ENCODE measurements around the gene CATSPERD. TPM values are rescaled to one million over a fixed set of nuclear protein-coding genes. Genes with fewer than 3 reads are reported as not detected.
"Not testable (repeated sequence)": the region's sequence is repeated elsewhere in the genome, so short reads cannot be mapped to it uniquely, and the experiment has no call there.

CATSPERD gene
- total RNA-seq, 1 donor from 2014 or later: not detected

DNA sequence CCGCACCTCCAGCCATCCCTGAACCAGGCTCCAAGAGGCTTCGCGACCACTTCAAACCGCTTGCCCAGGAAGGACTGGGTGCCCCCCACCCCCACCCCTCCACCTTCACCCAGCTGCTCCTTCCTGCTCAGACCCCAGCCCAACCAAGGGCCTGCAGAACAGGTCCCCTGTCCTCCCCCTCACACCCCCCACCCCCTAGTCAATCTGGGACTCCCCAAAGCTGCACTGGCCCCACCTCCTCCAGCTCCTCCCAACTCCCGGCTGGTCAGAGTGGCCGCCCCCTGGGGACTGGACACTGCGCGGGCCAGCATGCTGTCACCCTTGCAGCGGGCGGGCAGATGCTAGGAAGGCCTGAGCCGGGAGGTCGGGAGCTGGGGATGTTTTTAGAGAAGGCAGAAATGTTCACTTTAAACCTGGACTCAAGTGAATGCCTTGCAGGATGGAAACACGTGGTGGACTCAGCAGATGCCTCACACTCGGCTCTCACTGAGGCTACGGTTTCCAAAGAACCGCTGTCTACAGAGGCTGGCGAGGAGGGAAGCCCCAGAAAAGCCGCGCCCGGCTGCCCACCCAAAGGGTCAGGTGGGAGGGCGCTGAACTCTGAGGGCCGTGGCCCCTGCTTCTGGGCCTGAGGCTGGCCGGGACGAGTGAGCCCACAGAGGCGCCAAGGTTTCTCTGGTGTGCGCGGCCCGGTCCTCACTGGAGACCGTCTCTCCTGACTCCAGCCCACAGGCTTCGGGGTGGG, 22.4 kb upstream of the CATSPERD start:
- H3K27ac Mint-ChIP-seq: no peak overlapping the region
- H3K27me3 Mint-ChIP-seq: no peaks in the 10 kb centered on the region
- no peak overlapping the region for H3K4me3 Mint-ChIP-seq
- no peak for DNase-seq
- intact Hi-C loops (cut with micrococcal nuclease): no loop called here
- H3K36me3 Mint-ChIP-seq (ENCODE audit: low read depth): peaks cover 46% of the 10 kb centered on the region
- H3K4me1 Mint-ChIP-seq: peaks cover 4% of the 10 kb centered on the region
- H3K9me3 Mint-ChIP-seq: no peaks in the 10 kb centered on the region

DNA sequence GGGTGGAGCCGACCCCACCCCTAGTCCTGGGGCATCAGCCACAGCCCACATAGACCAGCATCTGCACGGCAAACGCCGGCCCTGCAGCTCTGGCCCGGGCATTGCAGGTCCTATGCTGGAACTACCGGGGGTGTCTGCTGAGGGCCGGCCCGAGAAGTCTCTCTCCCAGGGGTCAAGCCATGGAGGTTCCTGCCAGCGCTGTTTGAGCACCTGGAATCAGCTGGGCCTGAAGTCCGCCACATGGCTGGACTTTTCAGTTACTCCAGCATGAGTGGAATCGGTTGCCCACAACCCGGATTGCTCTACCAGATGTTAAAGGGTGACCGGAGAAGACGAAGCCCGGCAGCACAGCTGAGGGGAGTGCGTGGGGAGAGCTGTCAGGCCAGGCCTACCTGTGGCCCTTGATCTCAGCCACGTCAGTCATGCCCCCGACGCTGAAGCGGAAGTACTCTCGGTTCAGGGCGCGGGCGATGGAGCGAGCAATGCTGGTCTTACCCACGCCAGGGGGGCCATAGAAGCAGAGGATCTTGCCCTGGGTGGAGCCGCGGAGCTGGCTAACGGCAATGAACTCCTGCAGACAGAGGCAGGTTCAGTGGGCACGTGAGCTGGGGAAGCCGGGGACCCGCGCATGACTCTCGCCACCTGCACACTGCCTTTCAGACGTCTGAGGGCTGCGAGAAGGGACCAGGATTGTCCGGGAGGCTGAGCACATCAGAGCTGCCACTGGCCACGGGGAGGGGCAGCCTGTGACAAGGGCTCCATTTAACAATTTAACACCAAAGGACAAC, 21.6 kb upstream of the CATSPERD start:
- no peaks in the 10 kb centered on the region for H3K27me3 Mint-ChIP-seq
- no peak overlapping the region for H3K4me3 Mint-ChIP-seq
- no peak for DNase-seq
- no peaks in the 10 kb centered on the region for H3K9me3 Mint-ChIP-seq
- H3K36me3 Mint-ChIP-seq (ENCODE audit: low read depth): peaks cover 50% of the 10 kb centered on the region
- intact Hi-C loops (cut with micrococcal nuclease): no loop called here
- no peak overlapping the region for H3K27ac Mint-ChIP-seq
- H3K4me1 Mint-ChIP-seq: peaks cover 1% of the 10 kb centered on the region

GRCh38 chr19:5700455-5701092, 19.9 kb upstream of the CATSPERD start:
- intact Hi-C loops (cut with micrococcal nuclease): no loop called here
- peaks cover 41% of the 10 kb centered on the region for H3K36me3 Mint-ChIP-seq (ENCODE audit: low read depth)
- peak overlapping the region; percentile 20 for H3K27ac Mint-ChIP-seq
- H3K4me3 Mint-ChIP-seq: no peak overlapping the region
- DNase-seq: no peak
- no peaks in the 10 kb centered on the region for H3K27me3 Mint-ChIP-seq
- no peaks in the 10 kb centered on the region for H3K9me3 Mint-ChIP-seq
- H3K4me1 Mint-ChIP-seq: no peaks in the 10 kb centered on the region

GRCh38 chr19:5702053-5702410, 18.4 kb upstream of the CATSPERD start:
- DNase-seq; H3K9me3 Mint-ChIP-seq; H3K4me1 Mint-ChIP-seq; H3K27ac Mint-ChIP-seq; H3K27me3 Mint-ChIP-seq; H3K4me3 Mint-ChIP-seq; intact Hi-C loops (cut with micrococcal nuclease): not testable (repeated sequence)
- peaks cover 44% of the 10 kb centered on the region for H3K36me3 Mint-ChIP-seq (ENCODE audit: low read depth)

DNA sequence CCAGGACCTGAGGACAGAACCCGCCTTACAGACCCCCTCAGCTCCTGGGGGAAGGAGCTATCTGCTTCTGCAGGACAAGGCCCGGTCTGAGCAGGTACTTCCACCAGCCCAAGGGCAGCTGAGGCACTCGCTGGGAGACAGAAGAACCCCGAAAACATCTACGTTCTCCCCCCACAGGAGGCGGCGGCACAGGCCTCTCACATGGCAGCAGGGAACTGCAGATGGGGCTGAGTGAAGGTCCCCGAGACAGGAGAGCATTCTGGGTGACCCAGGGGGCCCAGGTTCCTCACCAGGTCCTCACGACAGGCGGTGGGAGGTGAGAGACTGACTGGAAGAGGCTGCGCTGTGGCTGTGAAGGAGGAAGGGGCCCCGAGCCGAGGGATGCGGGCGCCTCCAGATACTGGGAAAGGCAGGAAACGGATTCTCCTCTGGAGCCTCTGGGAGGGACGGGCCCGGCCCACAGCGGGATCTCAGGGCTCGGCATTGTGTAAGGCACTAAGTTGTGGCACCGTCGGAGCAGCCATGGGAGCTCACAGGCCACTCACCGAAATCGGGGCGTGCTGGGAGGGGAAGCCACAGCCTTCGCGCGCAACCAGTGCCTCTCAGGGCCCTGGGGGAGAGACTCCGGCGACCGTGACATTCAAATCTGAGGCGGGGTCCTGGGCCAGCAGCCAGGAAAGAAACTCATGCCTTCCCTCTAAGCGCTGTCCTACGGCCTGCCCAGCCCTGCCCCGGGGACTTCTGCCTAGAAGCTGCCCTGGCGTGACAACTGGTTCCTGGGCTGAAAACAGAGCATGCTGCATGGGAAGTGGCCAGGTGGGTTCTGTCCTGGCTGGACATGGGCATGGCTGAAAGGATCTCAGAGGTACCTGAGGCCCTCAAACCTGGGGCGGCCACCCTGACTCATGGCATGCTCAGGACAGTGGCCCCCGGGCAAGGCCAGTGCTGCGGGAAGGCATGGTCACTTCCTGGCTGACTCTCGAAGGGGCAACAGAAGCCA, 16.3 kb upstream of the CATSPERD start:
- no peak overlapping the region for H3K4me3 Mint-ChIP-seq
- no peak overlapping the region for H3K27ac Mint-ChIP-seq
- no peaks in the 10 kb centered on the region for H3K27me3 Mint-ChIP-seq
- H3K36me3 Mint-ChIP-seq (ENCODE audit: low read depth): peaks cover 41% of the 10 kb centered on the region
- no peaks in the 10 kb centered on the region for H3K9me3 Mint-ChIP-seq
- no peak for DNase-seq
- no peaks in the 10 kb centered on the region for H3K4me1 Mint-ChIP-seq
- intact Hi-C loops (cut with micrococcal nuclease): no loop called here

DNA sequence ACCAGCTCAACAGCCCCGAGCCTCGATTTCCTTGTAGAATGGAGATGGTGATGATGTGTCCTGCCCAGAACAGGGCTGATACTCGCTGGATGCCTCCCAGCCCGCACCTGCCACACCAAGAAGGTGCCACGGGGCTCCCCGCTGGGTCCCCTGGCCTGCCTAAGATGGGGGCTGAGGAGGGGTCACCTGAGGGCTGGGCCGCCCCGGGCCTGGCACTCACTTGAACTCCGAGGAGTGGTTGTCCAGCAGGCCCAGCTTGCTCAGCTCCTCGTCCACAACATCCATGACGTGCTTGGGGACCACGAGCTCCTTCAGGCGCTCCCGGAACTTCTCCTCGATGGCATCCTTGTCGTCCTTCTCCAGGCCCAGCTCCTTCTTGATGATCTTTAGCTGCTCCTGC, 14.9 kb upstream of the CATSPERD start:
- H3K4me3 Mint-ChIP-seq: no peak overlapping the region
- peaks cover 44% of the 10 kb centered on the region for H3K36me3 Mint-ChIP-seq (ENCODE audit: low read depth)
- H3K9me3 Mint-ChIP-seq: no peaks in the 10 kb centered on the region
- H3K27ac Mint-ChIP-seq: no peak overlapping the region
- no peak for DNase-seq
- intact Hi-C loops (cut with micrococcal nuclease): no loop called here
- no peaks in the 10 kb centered on the region for H3K4me1 Mint-ChIP-seq
- no peaks in the 10 kb centered on the region for H3K27me3 Mint-ChIP-seq

DNA sequence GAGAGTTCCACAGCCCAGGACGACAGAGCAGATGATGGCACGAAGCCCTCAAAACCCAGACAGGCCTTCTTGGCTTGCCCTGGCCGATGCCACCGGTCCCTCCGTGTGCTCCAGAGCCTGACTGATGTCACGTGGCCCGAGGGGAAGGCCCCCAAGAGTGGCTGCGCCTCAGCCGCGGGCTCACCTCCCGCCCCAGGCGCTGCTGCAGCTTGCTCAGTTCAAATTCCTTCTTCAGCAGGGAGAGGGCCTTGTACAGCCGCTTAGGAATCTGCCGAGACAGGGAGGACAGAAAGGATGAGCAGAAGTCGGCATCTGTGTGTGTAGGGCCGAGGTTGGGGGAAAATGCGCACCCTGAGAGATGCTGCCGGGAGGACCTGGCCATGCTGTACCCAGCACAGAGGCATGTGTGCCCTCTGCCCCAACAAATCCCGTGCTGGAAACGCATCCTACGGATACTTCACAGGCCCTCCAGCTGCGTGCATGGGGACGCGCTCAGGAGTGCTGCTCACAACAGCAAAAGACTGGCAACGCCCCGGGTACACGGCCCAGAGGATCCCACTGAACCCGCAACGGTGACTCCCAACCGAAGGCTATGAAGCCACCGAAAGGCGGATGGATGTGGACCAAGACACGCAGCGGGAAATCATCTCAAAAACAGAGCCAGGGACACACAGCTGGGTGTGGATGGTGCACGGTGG, 13.4 kb upstream of the CATSPERD start:
- Mint-ChIP-seq H3K4me1 (no peaks in the 10 kb centered on the region), H3K4me3 (no peak overlapping the region), H3K27me3 (no peaks in the 10 kb centered on the region), H3K9me3 (no peaks in the 10 kb centered on the region), H3K36me3 (ENCODE audit: low read depth) (peaks cover 44% of the 10 kb centered on the region), H3K27ac (no peak overlapping the region)
- intact Hi-C loops (cut with micrococcal nuclease): no loop called here
- no peak for DNase-seq

- H3K9me3 Mint-ChIP-seq: no peaks in the 10 kb centered on the region
- H3K36me3 Mint-ChIP-seq (ENCODE audit: low read depth): peaks cover 48% of the 10 kb centered on the region
- no peaks in the 10 kb centered on the region for H3K27me3 Mint-ChIP-seq
Observed at GRCh38 chr19:5707576-5708575, 12.6 kb upstream of the CATSPERD start.

GRCh38 chr19:5711025-5711424, 9.4 kb upstream of the CATSPERD start:
- Mint-ChIP-seq H3K9me3 (no peaks in the 10 kb centered on the region), H3K4me3 (no peak overlapping the region), H3K27me3 (no peaks in the 10 kb centered on the region), H3K27ac (no peak overlapping the region), H3K4me1 (peaks cover 3% of the 10 kb centered on the region), H3K36me3 (ENCODE audit: low read depth) (peaks cover 49% of the 10 kb centered on the region)
- intact Hi-C loops (cut with micrococcal nuclease): no loop called here
- no peak for DNase-seq

More at GRCh38 chr19:5707576-5708575, 12.6 kb upstream of the CATSPERD start:
- intact Hi-C loops (cut with micrococcal nuclease): no loop called here
- no peak for DNase-seq
- no peak overlapping the region for H3K27ac Mint-ChIP-seq
- H3K4me3 Mint-ChIP-seq: no peak overlapping the region
- no peaks in the 10 kb centered on the region for H3K4me1 Mint-ChIP-seq

DNA sequence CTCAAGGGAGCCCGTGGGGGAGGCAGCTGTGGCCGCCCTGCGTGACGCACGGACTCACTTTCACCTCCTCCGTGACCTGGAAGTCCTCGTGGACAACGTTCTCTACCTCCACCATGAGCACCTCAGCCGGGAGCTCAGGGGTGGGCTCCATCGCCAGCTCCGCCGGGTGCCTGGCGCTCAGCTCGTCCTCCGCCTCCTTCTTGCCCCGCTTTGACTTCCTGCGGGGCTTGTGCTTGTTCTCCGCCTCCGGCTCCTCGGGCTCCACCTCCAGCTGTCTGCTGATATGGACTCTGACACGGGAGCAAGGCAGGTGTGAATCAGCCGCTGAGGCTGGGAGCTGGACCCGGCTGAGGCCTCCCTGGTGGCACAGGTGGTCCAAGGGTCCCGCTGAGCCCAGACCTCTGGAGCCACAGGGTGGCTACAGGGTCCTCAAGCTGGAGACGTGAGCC, 8.7 kb upstream of the CATSPERD start:
- Mint-ChIP-seq H3K36me3 (ENCODE audit: low read depth) (peaks cover 46% of the 10 kb centered on the region), H3K27ac (no peak overlapping the region), H3K4me3 (no peak overlapping the region), H3K27me3 (no peaks in the 10 kb centered on the region), H3K9me3 (no peaks in the 10 kb centered on the region), H3K4me1 (peaks cover 3% of the 10 kb centered on the region)
- no peak for DNase-seq
- intact Hi-C loops (cut with micrococcal nuclease): no loop called here

DNA sequence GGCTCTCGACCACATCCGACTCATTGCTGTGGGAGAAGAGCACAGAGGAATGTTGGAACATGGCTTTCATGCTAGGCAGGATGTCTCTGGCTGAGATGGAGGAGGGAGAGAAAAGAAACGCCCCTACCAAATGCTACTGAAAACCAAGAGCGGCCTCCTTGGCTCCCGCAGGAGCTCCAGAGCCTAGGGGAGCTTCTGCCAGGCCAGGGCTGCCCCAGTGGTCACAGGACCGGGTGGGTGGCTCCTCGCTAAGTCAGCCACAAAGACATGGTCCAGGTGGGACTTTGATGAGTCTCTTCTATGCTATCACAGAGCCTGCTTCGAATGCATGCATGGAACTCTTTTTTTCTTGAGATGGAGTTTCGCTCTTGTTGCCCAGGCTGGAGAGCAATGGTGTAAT, 7.2 kb upstream of the CATSPERD start:
- intact Hi-C loops (cut with micrococcal nuclease): no loop called here
- H3K9me3 Mint-ChIP-seq: no peaks in the 10 kb centered on the region

DNA sequence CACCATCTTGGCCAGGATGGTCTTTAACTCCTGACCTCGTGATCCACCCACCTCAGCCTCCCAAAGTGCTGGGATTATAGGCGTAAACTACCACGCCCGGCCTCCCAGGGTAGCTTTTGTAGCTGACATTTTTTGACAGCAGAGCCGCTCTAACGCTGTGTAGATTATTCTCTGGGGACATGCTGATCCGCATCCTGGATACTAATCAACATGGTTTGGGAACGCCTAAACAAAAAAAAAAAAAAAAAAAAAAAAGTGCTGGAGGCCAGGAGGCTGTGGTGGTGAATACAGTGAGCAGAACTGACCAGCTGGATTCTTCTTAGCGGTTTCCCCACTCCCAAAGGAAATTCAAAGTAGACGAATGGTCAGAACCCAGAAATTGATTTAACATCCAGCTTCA, 5.6 kb upstream of the CATSPERD start:
- H3K36me3 Mint-ChIP-seq (ENCODE audit: low read depth): peaks cover 55% of the 10 kb centered on the region
- peaks cover 23% of the 10 kb centered on the region for H3K4me1 Mint-ChIP-seq
- intact Hi-C loops (cut with micrococcal nuclease): no loop called here
- no peak for DNase-seq
- H3K9me3 Mint-ChIP-seq: no peaks in the 10 kb centered on the region
- H3K27ac Mint-ChIP-seq: no peak overlapping the region
- no peak overlapping the region for H3K4me3 Mint-ChIP-seq
- H3K27me3 Mint-ChIP-seq: no peaks in the 10 kb centered on the region

More for the DNA sequence above, 7.2 kb upstream of the CATSPERD start:
- no peak overlapping the region for H3K4me3 Mint-ChIP-seq
- H3K27ac Mint-ChIP-seq: no peak overlapping the region
- DNase-seq: no peak
- peaks cover 14% of the 10 kb centered on the region for H3K4me1 Mint-ChIP-seq
- peaks cover 51% of the 10 kb centered on the region for H3K36me3 Mint-ChIP-seq (ENCODE audit: low read depth)
- H3K27me3 Mint-ChIP-seq: no peaks in the 10 kb centered on the region

Data from activated CD4-positive, alpha-beta T cell treated with anti-CD3 and anti-CD28 coated beads, Interleukin-2, amount 10 ng/mL, durations not matched to agents 24 days and 14 days (primary cell).